Measurements from ENCODE around the gene CRTAP.
"Not testable (repeated sequence)": the region's sequence is repeated elsewhere in the genome, so short reads cannot be mapped to it uniquely, and the experiment has no call there.

CRTAP gene

DNA sequence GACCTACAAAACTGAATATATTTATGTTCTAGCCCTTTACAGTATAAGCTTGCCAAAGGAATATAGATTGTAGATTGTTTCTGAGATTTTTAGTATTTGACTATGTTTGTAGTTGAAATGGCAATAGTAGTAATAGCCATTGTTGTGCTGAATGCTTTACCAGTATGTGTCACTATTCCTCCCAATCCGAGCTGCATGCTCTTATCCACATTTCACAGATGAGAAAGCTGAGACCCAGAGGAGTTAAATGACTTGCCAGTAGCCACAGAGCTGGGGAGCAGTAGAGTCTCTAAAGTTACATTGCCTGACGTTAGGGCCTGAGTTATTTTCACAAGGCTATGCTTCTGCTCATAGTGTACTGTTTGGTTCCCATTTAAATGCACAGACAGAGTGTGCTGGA lies 13.6 kb upstream of the CRTAP start:
- DNase-seq (ENCODE audit: low spot score), result no peak

DNA sequence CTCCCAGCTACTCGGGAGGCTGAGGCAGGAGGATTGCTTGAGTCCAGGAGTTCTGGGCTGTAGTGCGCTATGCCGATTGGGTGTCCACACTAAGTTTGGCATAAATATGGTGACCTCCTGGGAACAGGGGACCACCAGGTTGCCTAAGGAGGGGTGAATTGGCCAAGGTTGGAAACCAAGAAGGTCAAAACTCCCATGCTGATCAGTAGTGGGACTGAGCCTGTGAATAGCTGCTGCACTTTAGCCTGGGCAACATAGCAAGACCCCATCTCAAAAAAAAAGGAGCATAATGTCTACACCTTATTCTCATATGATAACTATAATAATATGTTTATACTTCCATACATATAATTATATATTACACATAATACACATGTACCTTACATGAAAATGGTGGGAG lies 10.8 kb upstream of the CRTAP start:
- DNase-seq (ENCODE audit: low spot score), result no peak

DNA sequence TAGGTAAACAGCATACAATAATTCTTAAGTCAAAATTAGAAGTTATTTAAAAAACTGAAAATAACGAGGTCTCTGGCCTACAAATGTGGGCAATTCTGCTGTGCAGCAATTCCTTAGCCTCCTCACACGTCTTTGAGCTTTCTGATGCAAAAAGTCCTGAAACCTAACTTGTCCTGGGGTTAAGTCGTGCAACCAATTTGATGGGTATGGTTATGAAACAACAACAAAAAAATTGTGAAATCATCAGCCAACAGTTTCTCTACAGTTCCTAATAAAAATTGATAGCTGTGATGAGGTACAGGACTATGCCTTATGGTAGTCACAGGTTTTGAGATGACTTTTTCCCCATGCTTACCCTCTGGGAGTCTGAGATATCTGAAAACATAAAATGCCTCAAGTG lies 10.3 kb upstream of the CRTAP start:
- no peak for DNase-seq (ENCODE audit: low spot score)

DNA sequence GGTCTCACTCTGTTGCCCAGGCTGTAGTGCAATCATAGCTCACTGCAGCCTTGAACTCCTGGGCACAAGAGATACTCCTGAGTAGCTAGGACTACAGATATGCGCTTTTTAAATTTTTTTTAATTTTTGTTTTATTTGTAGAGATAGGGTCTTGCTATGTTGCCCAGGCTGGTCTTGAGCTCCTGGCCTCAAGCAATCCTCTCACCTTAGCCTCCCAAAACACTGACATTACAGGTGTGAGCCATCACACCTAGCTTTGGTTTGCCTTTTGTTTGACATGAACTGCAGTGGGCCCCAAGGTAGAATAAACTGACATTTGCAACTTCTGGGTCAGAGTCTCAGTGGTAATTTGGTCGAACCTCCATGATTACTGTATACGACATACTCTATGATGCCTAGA lies 9.0 kb upstream of the CRTAP start:
- DNase-seq (ENCODE audit: low spot score), result no peak

- DNase-seq (ENCODE audit: low spot score), result no peak
These were observed 8.4 kb upstream of the CRTAP start for GRCh38 chr3:33105341-33105948.

- not testable (repeated sequence) for DNase-seq (ENCODE audit: low spot score)
These were observed 7.0 kb upstream of the CRTAP start for GRCh38 chr3:33106854-33107253.

- no peak for DNase-seq (ENCODE audit: low spot score)
These were observed 2.2 kb upstream of the CRTAP start for GRCh38 chr3:33111581-33111980.

DNA sequence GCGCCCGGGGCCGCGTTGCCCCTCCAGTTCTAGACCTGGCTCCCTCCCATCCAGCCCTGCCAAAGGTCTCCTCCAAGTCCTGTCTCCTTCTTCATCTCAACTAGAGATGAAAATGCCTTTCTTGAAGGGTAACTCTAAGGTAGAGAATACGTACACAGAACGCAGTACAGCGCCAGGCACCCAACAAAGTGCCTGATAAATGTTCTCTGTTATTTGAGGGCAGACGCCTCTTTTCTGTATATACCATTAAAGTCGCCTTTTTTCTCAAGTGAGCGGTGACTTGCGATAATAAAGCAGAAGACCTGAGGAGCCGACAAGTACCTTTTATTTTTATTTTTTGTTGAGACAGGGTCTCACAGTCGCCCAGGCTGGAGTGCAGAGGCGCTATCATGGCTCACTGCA lies 809 bp downstream of the CRTAP start:
- DNase-seq (ENCODE audit: low spot score), result no peak

DNA sequence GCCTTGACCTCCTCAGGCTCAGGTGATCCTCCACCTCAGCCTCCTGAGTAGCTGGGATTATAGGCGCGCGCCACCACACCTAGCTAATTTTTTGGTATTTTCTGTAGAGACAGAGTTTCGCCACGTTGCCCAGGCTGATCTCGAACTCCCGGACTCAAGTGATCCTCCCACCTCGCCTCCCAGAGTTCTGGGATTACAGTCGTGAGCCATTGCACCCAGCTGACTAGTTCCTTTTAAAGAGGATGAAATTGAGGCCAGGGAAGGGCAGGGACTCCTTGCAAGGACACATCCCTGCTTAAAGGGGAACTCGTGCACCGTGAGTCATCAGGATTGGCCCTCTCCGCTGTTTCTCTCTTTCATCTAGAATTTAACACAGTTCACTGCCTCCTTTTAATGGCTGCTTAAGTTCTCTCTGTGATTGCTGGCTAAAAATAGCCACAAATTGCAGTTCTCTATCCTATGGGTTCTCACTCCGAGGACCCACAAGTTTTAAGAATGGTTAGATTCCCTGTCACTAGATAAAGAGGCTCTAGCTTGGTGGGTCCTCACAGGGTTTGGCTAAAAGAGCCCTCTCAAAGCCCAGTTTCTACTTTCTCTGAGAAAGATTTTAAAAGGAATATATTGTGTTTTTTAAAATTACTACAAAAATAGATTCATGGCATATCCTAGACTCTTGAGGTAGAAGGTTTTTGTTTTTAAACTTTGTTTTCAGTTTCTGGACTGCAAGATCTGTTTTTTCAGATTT lies 1.4 kb downstream of the CRTAP start:
- peak; percentile 76 for DNase-seq (ENCODE audit: low spot score)

DNA sequence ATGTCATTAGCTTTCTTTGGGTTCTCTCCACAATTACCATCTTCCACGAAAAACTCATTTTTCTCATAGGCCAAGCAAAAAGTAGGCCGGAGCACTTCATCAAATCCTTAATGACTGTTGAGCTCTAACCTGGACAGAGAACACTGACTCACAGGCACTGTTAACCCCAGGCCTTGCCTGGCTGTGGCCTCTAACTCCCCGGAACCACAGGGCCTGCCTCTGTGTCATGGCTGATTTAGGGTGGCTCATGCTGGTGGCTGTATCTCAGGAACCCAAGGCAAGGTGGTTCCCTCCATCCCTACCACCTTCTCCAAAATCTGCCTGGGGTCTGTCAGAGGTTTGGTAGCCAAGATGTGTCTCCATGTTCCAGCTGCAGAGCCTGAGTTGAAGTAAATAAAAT lies 3.6 kb downstream of the CRTAP start:
- DNase-seq (ENCODE audit: low spot score), result no peak

- no peak for DNase-seq (ENCODE audit: low spot score)
These were observed 6.1 kb downstream of the CRTAP start for GRCh38 chr3:33119891-33120290.

DNA sequence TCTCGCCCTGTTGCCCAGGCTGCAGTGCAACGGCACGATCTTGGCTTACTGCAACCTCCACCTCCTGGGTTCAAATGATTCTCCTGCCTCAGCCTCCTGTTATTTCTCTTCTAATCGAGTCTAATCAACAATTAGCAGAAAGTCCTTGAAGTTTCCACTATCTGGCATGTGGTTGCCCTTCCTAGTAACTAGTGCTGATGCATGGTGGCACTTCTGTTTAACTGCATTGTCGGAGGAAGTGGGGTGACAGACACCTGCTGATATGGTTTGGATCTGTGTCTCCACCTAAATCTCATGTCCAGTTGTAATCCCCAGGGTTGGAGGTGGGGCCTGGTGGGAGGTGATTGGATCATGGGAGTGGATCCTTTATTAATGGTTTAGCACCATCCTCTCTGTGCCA lies 9.2 kb downstream of the CRTAP start:
- no peak for DNase-seq (ENCODE audit: low spot score)

- DNase-seq (ENCODE audit: low spot score), result no peak
These were observed 10.8 kb downstream of the CRTAP start for GRCh38 chr3:33124638-33125037.

DNA sequence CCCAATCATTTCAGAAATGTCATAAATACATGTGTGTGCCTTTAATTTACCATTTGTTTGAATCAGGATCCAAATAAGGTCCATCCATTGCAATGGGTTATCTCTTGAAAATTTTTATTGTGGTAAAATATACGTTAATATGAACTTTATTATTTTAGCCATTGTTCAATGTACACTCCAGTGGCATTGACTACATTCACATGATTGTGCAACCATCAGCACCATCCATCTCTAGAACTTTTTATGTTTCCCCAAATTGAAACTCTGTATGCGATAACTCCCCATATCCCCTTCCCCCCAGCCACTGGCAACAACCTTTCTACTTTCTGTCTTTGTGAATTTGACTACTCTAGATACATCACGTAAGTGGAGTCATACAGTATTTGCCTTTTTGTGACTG lies 12.0 kb downstream of the CRTAP start:
- DNase-seq (ENCODE audit: low spot score), result no peak

- peak; percentile 51 for DNase-seq (ENCODE audit: low spot score)
These were observed 14.9 kb downstream of the CRTAP start for GRCh38 chr3:33128706-33129105.

DNA sequence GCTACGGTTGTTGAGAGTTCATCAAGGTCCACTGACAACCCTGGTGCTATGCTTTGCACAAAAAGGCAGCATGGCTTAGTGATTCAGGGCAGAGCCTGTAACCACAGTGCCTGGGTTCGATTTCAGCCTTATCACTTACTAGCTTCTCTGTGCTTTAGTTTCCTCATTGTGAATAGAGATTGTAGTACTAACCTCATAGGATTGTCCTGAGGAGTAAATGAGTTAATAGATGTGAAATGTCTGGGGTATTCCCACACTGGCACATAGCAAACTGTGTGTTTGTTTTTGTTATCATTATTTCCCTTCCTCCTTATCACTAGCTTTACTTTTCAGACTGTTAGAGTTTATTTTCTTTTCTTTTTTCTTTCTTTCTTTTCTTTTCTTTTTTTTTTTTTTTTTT lies 16.3 kb downstream of the CRTAP start:
- DNase-seq (ENCODE audit: low spot score), result no peak

- DNase-seq (ENCODE audit: low spot score), result peak; percentile 75
These were observed 17.7 kb downstream of the CRTAP start for GRCh38 chr3:33131331-33132018.

DNA sequence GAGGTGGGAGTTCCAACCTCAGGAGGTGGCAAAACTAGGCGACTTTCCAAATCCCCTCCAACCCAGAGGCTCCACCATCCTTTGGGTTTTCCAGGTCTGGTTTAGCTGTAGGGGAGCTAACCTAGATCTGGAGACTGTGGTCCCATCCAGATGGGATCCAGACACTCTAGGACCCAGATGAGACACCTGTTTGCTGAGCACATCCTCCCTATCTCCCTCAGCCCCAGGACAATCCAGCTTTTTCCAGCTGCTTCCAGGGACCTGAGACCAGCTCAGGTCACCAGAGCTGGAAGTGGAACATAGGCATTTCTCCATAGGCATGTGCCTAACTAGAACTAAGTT lies 18.2 kb downstream of the CRTAP start:
- DNase-seq (ENCODE audit: low spot score), result no peak

GRCh38 chr3:33134026-33134625 lies 20.3 kb downstream of the CRTAP start:
- no peak for DNase-seq (ENCODE audit: low spot score)

GRCh38 chr3:33137691-33138090 lies 23.9 kb downstream of the CRTAP start:
- DNase-seq (ENCODE audit: low spot score), result no peak

DNA sequence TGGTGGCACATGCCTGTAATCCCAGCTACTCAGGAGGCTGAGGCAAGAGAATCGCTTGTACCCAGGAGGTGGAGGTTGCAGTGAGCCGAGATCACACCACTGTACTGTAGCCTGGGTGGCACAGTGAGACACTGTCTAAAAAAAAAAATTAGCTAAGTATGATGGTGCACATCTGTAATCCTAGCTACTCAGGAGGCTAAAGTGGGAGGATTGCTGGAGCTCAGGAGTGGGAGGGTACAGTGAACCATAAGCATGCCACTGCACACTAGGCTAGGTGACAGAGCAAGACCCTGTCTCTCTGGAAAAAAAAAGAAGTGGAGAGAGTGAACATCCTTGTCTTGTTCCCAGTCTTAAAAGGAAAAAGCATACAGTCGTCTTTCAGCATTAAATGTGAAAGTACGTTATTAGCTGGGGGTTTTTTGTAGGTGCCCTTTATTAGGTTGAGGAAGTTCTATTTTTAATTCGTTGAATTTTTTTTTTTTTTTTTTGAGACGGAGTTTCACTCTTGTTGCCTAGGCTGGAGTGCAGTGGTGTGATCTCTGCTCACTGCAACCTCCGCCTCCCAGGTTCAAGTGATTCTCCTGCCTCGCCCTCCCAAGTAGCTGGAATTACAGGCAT lies 25.3 kb downstream of the CRTAP start:
- not testable (repeated sequence) for DNase-seq (ENCODE audit: low spot score)

DNA sequence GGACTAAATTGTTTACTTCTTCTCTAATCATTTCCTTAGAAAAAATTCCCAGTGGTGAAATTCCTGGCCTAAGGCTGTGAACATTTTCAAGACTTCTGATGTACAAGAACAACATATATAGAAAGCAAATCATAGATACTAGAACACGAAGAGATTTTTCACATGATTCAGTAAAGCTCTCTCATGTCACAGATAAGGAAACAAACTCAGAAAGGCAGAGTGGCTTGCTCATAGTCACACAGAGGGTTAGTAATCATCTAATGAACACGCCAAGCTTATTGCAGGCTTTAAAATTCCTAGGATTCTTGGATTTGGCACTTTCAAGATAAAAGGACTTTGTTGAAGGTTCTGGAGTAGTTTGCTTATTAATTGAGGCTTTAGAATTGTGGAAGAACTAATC lies 26.2 kb downstream of the CRTAP start:
- no peak for DNase-seq (ENCODE audit: low spot score)

DNA sequence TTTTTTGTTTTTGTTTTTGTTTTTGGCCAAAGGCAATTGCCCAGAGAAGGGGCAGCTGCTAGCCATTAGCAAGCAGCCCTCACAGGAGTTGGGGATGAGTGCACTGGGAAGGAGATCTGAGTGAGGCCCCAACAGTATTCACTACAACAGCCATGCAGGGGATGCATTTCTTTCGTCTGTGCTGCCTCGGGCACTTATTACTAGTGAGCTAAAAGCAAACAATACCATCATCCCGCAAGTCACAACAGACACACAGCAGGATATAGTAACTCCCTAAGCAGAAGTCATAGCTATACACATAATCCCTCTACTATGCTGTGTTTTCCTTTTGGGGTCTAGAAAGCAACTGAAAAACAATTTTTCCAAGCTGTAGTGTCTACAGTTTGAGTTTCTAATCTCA lies 27.2 kb downstream of the CRTAP start:
- no peak for DNase-seq (ENCODE audit: low spot score)
